NCI-H1417 (cell line): ENCODE data around the gene ECI2.
A peak's percentile ranks its signal among the peaks of the same experiment; 100 is the strongest.
"Not testable (repeated sequence)": the region's sequence is repeated elsewhere in the genome, so short reads cannot be mapped to it uniquely, and the experiment has no call there.

Source experiments
- DNase-seq, 3 experiments: peaks; one replicate each; lab custom pipeline; 2025; lab: John Stamatoyannopoulos, UW

ECI2 gene

GRCh38 chr6:4102687-4103244 is 32.6 kb downstream of the ECI2 start:
- peak in 2 of 3 experiments; percentile 45 to 88 for DNase-seq

- DNase-seq, result no peak
Measured at GRCh38 chr6:4101298-4101697, 34.1 kb downstream of the ECI2 start.

- no peak for DNase-seq
Measured at GRCh38 chr6:4100655-4101054, 34.7 kb downstream of the ECI2 start.

GRCh38 chr6:4093288-4093687 is 42.1 kb downstream of the ECI2 start:
- peak; percentile 47 to 79 (median 69) for DNase-seq

GRCh38 chr6:4091941-4092340 is 43.4 kb downstream of the ECI2 start:
- no peak for DNase-seq

- DNase-seq, result not testable (repeated sequence)
Measured at GRCh38 chr6:4090043-4090442, 45.3 kb downstream of the ECI2 start.

GRCh38 chr6:4088704-4089103 is 46.7 kb downstream of the ECI2 start:
- peak in 1 of 3 experiments; percentile 30 for DNase-seq

- DNase-seq, result no peak
Measured at GRCh38 chr6:4085332-4085700, 50.1 kb downstream of the ECI2 start.

- DNase-seq, result peak in 2 of 3 experiments; percentile 85 to 97
Measured at GRCh38 chr6:4084444-4085331, 50.7 kb downstream of the ECI2 start.

- no peak for DNase-seq
Measured at GRCh38 chr6:4078691-4079471, 56.5 kb downstream of the ECI2 start, which contains the start of gene FAM217A. Gene FAM217A (minus strand): TSS chr6:4079137. CDS start chr6:4077414, 1,723 bp downstream.

GRCh38 chr6:4074478-4075235 is 60.7 kb downstream of the ECI2 start:
- DNase-seq, result no peak

- DNase-seq, result no peak
Measured at GRCh38 chr6:4071330-4071729, 64.0 kb downstream of the ECI2 start.

- DNase-seq, result no peak
Measured at GRCh38 chr6:4069199-4069598, 66.2 kb downstream of the ECI2 start.

- no peak for DNase-seq
Measured at GRCh38 chr6:4067673-4068072, 67.7 kb downstream of the ECI2 start.

- DNase-seq, result peak in 1 of 3 experiments; percentile 11
Measured at GRCh38 chr6:4066029-4066755, 69.2 kb downstream of the ECI2 start.
